H1 (cell line): ENCODE results near the gene IFT25. TPM values are rescaled to one million over a fixed set of nuclear protein-coding genes. Genes with fewer than 3 reads are reported as not detected.

Experiments
- KDM4A ChIP-seq: IDR thresholded peaks from one replicate; pipeline ENCODE4 v1.7.1; 2012; ENCODE audit warnings: low read depth, mild to moderate bottlenecking, moderate library complexity, low read length, inconsistent platforms; ENCODE audit not compliant: severe bottlenecking
- PHF8 ChIP-seq: fragments of 200-600 bp; sonication (generic); conservative IDR thresholded peaks from 2 replicates; pipeline ENCODE4 v1.7.1; 2012; ENCODE audit warnings: low read depth, mild to moderate bottlenecking, inconsistent platforms, low read length, moderate library complexity
- SIN3A ChIP-seq, 2 experiments: IDR thresholded peaks in 1 of 2; conservative IDR thresholded peaks in 1 of 2; 2 replicates each; pipeline ENCODE4 v1.6.1; 2011 to 2012; ENCODE audit warnings: low read length in 2 of 2, improper control_type of control experiment in 1 of 2, low read depth in 1 of 2, mild to moderate bottlenecking in 1 of 2
- ZNF274 ChIP-seq: IDR thresholded peaks from 2 replicates; pipeline ENCODE4 v1.7.0; 2012; ENCODE audit warnings: low read length, borderline replicate concordance; ENCODE audit errors: extremely low read depth
- polyA plus RNA-seq, 7 experiments: library from polyadenylated mRNA; depleted of rRNA in 3 of 7; stranded (reverse) in 5 of 7; unstranded in 2 of 7; fragments of >200 nt in 5 of 7; fragments of 200-250 nt in 2 of 7; gene quantifications; 1 replicate in 5 of 7; 2 replicates in 1 of 7; 4 replicates in 1 of 7; pipeline versions ENCODE4 v1.2.1 to v1.2.3, GENCODE V29; 2011 to 2013; ENCODE audit warnings: missing spikeins in 2 of 7, mixed read lengths in 2 of 7
- total RNA-seq: library from RNA; stranded (reverse); fragmentation: NEBNext Ultra II Directional; extraction: Animal tissue kit (Norgen Biotek cat#: 25700); gene quantifications from 2 replicates; pipeline ENCODE4 v1.2.1, GENCODE V29; 2021

Gene IFT25
- total and polyA plus RNA-seq, 2 of the 8 experiments (the other 6 are each of a cell fraction or from before 2014, with no cell fraction given) = 15.0 to 36.3 TPM

DNA sequence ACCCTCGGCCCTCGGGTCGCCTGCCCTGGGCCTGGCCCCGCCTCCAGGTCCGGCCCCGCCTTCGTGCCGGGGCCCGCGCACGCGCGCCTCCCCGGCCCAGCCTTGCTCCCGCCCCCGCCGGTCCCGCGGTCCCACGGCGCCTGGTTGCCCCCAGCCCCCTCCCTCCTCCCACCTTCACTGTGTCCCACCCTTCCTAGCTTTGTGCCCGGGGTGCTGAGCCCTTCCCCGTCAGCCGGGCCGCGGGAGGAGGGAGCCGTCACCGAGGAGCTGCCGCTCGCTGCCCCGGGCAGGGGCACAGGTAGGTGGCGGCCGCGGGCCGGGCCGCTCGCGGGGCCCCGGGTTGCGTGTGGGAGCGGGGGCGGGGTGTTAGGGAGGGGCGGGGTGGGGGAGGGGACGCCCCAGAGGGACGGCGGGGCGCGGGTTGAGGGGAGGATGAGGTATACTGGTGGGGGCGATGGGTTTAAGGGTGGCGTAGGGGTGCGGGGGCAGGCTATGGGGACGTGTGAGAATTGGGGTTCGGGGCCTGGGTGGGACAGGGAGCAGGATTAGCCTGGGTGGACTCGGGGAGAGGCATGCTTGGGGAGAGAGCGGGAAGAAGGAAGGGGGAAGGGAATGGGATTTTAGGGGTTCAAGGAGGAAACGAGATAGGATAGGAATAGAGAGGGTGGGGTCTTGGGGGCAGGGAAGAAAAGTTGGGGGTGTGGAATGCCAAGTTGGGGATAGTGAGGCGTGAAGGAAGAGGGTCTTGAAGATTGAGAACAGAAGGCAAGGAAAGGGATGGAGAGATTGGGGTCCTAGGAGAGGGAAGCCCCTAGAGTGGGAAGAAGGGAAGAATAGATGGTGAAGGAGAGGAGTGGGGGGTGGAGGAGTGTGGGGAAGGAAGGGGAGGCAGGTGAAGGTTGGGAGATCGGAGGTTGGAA, 1.0 kb upstream of the IFT25 start, which contains the start of gene LRRC42 (continued):
- TF ChIP-seq SIN3A (conservative IDR thresholded peaks at IDR 0.05 in 1 of 2, IDR thresholded peaks at IDR 0.05 in 1 of 2; ENCODE audit: low read depth in 1 of 2, low read length in 2 of 2) = 0 out of 4 replicates have a peak, but pooled peaks of 1 of the 2 experiments have one; percentile 54
- no peak for TF ChIP-seq ZNF274
- peak; percentile 58 for TF ChIP-seq PHF8
- no peak for TF ChIP-seq KDM4A
